NCI-H524 treated with DMSO at 0.1 percent for 48 hours (cell line): ENCODE results near the gene PHAF1.

ENCODE experiments used
- DNase-seq: peaks from one replicate; lab custom pipeline; 2025; lab: John Stamatoyannopoulos, UW

The PHAF1 gene

DNA sequence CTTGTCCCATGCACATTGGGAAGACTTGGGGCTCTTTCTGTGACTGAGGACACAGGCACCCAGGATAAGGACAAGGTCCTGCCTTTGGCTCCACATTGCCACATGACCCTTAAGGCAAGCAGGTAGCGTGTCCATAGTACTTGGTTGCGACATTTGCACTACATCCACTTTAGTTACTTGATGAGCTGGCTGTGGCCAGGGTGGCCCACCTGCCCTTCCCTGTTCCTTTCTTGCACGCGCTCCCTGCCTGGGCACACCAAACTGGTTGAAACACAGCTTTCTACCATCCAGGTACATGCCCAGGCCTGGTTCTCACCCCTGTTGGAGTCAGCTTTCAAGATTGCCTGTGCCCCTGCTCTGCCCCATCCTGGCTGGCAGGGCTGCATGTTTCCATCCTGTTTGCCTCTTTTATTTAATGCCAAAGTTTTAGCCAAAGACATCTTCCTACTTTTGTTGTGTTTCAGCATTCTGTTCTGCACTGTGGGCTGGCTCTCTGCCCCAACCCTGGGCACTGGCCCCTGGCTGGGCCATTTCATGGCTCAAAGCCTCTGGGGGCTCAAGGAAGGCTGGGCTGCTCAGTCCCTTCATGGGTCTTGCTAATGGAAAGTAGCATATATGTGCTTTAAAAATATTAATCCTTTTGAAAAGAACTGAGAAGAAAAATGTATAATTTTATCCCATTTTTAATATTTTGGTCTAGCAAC, 37.8 kb downstream of the PHAF1 start:
- DNase-seq, result no peak

DNA sequence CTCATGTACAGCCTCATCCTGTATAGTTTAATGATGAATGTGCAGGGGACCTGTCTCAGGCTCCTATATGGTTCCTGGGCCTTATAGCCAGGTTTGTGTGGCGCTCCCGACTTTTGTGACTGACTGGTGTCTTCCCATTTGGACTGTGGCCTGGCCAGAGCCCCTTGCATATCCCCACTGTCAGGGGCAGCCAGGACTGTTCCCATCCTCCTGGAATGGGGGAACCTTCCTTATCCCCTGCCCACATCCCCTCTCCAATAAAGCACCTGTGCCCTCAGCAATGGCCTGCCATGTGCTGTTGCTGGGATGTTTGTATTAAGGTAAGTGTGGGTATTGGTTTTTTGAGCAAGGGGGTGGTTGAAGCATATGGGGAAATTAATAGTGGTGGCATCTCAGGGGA, 38.5 kb downstream of the PHAF1 start:
- no peak for DNase-seq

DNA sequence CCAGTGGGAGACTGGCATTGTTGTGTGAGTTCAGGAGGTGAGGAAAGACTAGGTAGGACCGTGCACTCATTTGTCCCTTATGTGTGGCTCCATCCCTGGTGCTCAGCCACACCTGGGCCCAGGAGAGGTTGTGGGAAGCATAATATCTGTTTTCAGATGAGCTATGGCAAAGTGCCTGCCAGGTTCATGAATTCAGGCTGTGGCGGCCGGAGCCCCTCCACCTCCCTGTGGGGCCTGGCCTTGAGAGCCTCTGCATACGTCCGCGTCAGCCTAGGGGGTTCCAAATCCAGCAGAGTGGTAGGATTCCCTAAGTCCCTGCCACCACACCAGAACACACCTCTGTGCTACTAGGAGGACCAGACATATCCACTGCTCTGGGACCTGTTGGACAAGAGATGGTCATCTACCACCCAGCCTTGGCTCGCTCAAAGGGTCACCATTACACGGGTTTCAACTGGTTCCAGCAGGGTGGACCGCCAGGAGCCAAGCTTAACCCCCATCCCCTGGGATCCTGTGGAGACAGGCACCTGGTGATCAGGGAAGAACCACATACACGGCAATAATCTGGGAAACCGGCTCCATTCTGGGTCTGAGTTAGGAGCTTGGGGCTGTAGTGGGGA, 39.0 kb downstream of the PHAF1 start:
- no peak for DNase-seq

DNA sequence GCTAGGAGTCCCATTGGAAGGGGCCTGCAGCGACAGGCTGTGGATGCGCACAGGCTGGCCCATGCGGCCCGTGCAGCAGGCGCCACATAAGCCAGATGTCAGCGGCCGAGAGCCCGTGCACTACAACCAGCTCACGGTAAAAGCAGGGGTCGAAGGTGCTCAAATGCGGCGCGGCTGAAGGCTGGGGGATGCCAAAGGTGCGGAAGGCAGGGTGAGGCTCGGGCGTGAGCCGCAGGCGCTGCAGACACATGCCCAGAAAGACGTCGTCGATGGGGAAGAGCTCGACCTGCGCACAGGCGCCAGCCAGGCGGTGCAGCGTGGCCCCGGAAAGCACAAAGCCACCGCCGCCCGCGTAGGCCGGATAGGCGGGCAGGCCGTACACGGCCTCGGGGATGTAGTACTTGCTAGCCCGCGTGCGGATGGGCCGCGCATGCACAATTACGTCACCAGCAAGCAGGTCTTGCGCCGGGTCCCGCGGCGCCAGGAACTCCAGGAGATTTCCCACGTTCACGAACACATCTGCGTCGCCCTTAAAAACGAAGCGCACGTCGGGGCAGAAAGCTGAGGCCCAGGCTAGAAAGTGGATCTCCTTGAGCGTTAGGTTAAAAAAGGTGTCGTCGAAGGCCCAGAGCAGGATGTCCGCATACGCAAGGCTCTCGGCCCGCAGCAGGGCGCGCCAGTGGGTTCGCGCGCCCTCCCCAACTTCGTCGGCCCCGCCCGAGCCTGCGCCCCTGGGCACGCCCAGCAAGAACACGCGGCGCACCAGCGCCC, 39.7 kb downstream of the PHAF1 start:
- no peak for DNase-seq

DNA sequence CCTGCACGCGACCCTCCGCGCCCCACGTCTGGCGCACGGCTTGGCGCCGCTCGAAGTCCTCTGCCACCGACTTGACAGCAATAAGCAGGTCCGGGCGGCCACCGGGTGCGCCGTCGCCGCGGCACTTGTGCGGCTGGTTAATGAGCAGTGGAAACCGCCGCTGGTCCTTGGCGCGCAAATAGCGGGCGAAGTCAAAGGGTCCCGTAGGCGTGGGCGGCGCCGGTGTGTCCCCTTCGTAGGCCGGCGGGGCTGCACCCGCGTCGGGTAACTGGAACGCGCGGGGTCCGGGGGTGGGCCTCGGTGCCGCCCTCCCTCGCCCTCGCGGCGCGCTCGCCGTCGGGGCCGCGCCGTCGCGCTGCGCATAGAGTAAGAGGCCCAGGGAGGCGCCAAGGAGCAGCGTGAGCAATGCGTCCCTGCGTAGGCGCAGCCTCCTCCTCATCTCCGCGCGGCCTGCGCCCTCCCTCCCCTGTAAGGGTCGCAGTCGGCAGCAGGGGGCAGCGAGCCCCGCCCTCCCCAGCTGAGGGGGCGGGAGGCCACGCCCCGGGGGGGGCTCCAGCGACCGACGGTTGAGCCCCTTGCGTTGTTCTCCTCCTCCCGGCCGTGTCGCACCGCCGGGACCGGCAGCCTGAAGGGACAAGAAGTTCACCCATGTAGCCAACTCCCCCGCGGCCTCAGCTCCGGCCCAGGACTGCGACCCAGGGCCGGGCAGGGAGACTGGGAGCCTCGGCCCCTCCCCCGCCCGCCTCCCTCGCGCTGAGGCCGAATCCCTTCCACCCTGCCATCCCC, 40.5 kb downstream of the PHAF1 start:
- no peak for DNase-seq

DNA sequence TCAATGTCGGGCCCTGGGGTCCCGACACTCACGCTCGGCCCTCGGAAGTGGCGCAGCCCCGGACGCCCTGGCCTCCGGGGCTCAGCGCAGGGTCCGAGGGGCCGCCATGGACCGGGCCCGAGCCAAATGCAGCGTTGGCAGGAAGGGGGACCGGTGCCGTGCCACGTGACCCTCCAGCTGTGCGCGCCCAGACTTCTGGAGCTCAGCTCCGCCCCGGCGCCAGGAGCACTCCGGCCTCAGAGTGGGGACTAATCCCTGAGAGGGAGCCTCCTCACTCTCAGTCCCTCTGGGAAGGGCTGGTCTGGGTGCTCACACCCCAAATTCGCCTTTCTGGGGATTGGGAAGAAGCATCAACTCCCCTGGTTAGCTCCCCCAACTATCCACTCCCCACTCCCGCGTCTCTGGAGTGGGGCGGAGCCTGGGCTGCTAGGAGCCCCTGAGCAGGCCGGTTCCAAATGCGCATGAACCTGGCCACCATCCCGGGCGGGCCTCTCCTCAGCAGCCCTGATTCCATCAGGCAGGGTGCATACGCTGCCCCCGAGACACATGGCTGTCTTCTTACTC, 41.2 kb downstream of the PHAF1 start, which contains the start of gene B3GNT9:
TSS of gene B3GNT9 (minus strand) at position 166 of the 564 bp plus-strand sequence. CDS start 513 bp downstream, outside the sequence.
- DNase-seq, result no peak

DNA sequence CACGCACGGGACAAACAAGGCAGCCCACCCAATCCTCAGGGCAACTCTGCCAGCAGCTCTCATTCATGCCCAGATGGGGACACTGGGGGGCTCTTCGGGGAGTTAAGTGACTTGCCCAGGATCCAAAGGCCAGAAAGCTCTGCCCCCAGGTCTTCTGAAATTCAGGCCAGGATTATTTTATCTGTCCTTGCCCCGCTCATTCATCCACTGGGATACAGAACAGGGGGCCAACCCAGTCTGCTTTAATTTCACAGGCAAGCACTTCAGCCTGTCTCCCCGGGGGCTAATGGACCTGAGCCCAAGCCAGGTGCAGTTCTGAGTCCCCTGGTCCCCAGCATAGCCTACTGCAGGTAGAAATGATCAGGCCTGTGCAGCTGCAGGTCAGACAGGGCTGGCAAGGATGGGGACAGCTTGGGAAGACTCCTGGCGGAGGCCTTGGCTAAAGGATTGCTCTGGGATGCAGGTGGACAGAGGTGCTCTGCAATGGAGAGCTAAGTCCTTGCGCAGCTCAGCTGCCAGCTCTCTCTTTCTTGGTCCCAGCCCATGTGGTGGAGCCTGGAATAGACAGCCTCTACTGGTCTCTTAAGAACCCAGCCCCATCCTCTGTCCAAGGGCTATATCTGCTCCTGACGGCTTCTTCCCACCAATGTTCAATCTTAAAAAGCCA, 41.8 kb downstream of the PHAF1 start:
- no peak for DNase-seq

DNA sequence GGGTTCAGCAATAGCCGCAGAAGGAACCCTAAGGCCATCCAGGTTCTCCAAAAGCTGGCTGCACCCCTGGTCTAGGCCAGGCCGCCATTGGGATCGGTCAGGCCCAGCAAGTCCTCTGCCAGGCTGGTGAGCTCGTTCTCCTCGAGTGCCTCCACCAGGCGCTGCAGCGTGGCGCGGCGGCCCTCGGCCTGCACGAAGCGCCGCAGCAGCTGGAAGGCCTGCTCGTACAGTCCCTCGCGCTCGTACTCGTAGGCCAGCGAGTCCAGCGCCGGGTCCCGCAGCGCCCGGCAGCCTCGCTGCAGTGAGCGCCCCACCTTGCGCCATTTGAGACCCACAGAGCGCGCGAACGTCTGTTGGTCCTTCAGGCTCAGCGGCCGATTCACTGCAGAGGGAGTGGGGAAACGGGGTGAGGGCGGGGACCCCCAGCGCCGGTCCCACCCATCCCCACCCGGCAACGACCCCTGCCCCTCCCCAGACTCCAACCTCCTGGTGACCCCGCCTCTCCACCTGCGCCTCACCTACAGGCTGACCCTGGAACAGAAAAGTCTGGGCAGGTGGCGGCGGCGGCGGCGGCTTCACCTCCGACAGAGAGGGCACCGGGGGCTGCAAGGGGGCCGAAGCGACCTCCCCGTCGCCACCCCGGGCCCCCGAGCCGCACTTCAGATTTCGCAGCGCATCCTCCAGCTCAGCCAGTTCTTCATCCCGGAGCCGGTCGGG, 45.0 kb downstream of the PHAF1 start:
- no peak for DNase-seq

DNA sequence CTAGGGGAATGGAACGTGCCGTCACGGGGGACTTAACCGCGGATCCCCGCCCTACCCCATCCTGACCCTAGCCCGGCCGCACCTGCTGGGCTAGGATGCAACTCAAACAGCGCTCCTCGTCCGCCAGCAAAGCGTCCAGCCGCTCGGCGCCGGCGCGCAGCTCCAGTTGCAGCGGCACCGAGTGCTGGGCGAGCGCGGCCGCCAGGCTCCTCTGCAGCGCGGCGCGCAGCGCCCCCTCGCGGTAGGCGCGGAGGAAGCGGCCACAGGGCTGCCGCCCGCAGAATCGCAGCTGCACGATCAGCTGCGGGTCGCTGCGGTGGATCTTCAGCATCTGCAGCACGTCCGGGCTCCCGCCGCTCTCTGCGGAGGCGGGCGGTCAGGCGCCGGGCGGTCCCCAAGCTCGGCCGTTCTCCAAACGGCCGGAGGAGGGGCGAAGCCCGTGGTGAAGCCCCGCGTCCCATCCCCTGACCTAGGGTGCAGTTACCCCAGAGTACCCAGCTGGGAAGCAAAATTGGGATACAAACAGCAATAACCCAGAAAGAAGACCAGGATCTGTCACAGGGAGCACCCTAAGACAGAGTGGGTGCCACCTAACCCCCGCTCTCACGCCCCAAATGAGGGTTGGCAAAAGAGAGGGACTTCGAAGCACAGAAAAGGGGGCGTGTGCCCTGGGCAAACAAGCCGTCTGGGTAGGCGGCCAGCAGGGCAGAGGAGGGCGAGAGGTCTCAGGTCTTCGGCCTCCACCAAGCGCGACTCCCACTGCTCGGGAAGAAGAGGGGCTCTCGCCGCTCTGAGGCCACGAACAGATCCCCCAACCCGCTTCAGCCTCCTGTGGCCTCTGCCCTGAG, 45.8 kb downstream of the PHAF1 start:
- DNase-seq, result no peak

DNA sequence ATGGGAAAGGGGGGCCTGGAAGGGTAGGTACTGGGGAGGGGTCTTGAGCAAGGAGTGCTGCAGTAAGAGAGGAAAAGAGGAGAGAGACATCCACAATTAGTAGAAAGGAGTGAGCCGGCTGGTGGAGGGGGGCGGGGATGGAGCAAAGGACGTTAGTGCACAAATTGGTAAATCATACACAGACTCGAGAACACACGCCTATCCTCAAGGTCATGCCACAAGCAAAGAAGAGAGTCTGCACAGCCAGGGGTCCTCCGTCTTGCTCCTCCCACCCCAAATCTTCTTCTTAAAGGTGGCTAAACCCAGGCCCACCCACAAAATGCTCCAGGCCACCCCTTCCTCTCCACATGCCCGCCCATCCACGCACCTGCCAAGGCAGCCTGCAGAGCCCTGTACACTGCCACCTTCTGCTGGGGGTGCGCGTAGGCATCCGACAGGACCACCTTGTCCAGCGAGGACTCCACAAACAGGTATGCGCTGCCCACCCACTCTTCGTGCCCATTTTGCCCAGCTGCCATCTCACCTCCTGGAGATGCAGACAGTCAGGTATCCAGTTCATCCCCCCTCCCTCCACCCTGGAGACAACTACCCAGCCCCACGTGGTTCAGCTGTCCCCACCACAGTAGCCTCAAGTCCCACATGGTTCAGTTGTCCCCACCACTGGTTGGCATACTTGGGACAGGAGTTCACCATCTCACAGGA, 46.6 kb downstream of the PHAF1 start:
- DNase-seq, result no peak

DNA sequence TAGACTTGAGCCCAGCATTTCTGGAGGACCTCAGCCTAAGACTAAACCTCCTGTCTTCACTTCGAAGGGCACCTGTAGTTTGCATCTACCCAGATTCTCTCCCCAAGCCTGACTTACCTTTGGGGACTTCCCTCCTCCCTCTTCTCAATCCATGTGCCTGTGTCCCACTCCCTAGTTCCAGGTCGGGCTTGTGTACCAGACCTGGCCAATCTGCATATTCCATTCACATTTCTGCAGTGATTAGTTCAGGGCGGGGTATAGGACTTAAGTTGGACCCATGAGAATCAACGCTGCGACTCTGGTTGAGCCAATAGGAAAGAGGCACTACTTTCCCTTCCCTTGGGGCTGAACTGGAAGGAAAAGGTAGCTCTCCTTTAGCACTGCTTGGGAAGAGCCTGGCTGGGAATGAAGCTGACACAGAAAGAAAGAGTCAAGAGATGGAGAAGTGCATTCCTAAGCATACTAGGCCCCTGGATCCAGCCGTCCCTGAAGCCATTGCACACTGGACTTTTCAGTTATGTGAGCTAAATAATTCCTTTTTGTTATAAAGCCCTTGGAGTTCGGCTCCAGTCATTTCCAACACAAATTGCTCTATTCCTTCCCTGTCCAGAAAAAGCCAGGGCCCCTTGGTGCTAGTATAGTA, 47.5 kb downstream of the PHAF1 start:
- no peak for DNase-seq

DNA sequence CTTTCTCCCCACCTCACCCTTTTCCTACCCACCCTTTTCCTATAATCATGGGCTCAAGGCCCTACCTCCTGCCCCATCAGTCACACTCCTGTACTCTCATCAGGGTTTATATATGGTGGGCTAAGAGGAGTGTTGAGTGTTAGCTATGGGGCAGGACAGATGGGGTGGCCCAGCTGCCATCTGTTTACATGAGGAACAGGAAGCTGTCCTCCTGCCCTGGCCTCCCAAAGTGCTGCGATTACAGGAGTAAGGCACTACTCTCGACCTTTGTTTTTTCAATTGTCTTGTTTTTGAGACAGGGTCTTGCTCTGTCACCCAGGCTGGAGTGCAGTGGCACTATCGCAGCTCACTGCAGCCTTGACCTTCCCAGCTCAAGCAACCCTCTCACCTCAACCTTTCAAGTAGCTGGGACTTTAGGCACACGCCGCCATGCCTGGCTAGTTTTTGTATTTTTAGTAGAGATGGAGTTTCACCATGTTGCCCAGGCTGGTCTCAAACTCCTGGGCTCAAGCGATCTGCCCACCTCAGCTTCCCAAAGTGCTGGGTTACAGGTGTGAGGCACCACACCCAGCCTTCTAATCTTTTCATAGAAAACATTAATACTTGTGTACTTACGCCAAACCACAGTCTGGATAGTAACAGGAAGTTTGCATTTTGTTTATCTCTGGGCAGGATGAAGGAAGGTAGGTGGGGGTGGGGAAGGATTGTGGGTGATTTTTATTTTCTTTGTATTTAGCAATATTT, 48.3 kb downstream of the PHAF1 start:
- DNase-seq, result peak; percentile 89

DNA sequence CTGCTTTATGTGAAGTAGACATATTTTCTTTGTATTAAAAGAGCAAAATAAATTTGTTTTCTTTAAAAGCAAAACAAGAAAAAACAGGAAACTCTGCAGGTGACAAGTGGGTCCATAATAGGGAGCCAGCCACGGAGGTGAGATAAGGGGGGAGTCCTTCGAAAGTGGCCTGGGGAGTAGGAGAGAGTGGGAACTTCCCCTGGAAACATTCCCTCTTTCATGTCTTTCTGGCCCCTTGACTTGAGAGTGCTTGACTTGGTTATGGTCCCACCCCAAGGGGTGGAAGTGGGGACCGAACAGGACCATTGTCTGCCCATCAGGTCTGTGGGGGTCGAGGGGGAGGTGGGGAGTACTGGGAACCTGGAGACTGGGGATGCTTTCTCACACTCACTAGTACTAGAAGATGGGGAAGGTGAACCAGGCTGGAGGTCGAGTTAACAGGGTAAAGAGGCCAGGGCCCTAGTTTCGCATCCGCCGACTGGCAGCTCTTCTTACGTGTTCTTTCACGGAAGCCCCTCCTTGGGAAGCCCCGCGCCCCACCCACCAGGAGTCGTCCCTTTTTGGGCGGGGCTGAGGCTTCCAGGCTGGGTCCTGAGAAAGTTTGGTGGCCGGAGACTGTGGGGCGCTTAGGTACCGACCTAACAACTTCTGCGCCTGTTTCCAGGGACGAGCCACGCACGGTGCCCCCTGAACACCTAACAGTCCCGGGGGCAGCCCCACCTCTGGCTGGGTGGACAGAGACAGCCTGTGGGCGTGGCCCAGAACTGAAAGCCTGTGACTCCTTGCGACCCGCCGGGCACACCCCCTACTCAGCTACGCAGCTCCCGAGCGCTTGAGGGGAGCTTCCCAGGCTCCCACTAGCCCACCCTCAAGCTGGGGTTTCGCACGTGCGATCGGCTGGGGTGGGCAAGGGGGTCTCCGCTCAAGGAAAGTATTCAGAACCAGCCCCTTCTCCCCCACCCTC, 49.2 kb downstream of the PHAF1 start:
- DNase-seq, result no peak

DNA sequence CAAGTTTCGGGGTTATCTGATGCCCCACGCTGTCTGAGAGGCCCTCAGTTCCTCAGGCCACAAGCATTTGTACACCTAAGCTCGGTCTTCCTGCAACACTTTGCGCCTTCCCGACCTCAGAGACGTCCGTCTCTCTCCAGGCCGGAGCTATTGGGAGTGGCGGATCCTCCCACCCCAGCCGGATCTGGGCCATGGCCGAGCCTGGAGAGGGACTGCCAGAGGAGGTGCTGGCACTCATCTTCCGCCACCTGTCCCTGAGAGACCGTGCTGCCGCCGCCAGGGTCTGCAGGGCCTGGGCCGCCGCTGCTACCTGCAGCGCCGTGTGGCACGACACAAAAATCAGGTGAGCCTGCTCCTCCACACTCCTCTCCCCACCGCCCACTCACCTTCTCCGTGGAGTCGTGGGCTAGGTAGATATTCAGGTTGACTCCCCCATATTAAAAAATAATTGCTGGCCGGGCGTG, 51.9 kb downstream of the PHAF1 start:
- DNase-seq, result no peak

DNA sequence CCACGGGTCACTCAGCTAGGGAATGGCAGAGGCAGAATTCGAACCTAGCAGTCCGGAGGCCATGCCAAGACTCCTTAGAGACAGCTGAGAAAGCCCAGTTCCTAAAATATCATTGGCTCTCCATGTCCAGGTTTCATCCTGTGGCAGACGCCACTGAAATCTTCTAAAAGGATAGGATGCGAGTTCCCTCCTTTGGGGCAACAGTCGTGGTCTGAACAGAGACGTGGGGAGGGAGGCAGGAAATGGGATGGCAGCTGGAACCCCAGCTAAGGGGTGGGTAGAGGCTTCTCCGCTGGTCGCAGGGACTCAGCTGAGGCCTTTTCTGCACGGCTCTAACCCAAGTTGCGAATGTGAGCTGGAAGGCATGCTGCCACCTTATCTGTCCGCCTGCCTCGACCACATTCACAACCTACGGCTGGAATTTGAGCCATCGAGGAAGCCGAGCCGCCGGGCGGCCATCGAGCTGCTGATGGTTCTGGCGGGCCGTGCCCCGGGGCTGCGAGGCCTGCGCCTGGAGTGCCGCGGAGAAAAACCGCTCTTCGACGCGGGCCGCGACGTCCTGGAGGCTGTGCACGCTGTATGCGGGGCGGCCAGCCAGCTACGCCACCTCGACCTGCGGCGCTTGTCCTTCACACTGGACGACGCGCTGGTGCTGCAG, 52.9 kb downstream of the PHAF1 start:
- no peak for DNase-seq
